Hematopoietic multipotent progenitor cell treated with erythropoietin and hydrocortisone succinate and interleukin-3 and kit ligand, for 15 days (in vitro differentiated cells): ENCODE measurements around the gene PATL1.

Source experiments
- DNase-seq: peaks from one replicate; pipeline ENCODE4 v3.0.0-alpha.2; 2015; ENCODE audit warnings: low spot score

The PATL1 gene

GRCh38 chr11:59614277-59615119 lies 54.3 kb downstream of the PATL1 start:
- peak; percentile 36 for DNase-seq

DNA sequence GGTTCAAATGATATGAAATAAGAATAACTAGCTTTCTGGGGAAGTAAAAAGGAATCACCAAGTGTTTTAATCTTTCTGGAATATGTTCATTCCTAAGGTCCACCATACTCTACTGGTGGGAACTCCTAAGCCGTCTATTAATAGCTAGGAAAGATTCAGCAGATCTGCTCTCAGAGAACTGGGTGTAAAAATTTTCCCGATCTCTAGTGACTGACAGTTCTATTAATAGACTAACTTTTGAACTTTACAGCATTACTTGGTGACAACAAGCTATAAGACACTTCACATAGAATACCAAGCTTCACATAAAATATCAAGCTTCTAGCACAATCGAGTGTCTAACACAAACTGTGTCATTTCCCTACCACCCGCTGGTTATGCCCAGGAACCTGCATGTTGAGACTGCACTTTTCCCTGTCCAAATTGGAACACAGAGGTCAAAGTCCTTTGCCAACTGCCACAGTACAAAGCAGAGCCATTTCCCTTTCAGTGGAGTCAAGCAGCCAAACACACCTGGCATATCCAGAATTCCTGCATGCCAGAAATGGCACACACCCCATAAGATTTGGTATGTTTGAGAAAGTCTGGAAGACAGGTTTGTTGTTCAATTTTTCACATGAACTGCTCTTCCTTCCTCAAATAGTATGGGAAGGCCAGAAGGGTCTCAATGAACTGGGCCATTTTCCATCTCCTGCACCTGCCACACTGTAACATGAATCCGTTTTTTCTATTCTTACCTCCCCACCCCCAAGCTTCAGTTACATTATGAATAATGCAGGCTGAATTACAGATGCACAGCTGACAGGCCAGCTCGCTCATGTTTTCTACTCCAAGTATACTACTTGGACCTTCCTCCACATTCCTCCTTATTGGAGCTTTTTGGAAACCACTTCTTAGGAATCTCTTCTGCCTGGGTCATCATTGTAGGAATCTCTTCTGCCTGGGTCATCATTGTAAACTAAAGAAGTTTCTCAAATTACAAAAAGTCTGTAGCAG lies 57.0 kb downstream of the PATL1 start:
- no peak for DNase-seq

- no peak for DNase-seq
Observed at GRCh38 chr11:59610289-59610688, 58.5 kb downstream of the PATL1 start.

DNA sequence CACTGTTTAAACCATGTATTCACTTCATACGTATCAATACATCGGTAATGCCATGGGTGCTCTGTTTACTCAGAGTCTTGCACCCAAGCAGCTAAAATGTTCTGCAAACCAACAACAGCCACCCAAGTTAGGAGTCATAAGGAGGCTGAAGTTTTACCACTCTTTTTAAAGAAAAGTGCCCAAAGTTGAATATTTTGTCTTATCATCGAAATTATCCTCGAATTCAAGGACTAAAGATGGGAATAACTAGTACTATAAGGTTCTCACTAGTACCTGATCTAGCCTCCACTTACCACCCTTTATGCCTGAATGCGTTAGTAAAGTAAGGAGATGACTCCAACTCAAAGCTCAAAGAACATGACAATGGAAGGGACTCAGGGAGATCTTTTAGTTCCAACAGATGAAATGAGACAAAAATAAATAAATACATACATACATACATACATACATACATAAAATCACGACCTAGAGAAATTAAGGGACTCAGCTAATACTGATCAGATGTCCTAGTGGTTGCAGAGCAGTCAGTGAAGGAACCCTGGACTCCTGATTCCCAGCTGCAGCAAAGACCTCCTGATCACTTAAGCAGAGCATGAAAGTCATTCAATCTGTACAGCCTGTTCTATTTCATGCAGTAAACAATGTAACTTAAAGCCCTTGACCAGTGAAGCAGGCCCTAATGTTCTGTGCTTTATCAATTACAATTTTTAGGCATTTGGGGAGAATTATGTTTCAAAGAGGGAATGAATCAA lies 61.0 kb downstream of the PATL1 start:
- DNase-seq: no peak

GRCh38 chr11:59602432-59602831 lies 66.4 kb downstream of the PATL1 start:
- DNase-seq: no peak

DNA sequence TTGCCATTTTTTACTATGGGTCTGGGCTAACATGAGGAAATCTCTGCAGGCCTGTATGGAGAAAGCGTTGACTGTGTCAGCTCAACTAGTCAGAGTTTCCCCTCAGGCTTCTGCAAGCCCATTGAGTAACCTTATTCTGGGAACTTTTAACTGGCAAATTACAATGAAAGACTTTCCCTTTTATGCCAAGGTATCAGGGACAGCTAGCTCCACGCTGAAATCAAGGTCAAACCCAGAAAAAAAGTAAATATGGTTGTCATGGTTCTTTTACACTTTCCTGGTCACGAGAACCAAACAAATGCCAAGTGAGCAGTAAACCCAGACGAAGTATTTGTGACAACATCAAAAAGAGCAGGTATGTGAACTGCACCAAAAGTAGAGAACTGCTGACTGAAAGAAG lies 67.0 kb downstream of the PATL1 start:
- no peak for DNase-seq

DNA sequence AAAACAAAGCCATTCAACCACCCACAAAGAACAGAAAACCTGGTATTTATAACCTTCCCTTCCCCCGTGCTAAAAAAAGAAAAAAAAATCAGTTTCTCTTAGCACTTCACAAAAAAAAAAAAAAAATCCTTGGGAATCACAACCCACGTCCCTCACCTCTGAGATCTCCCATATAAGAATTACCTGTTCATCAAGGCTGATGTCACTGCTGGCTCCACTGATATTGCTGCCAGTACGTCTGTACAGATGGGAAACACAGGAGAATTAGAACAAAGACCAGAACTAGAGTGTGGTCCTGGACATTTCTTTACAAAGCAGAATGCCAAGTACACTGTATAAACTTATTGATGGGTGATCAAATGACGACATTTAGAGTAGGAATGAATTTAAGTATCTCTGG lies 68.2 kb downstream of the PATL1 start:
- DNase-seq: no peak

DNA sequence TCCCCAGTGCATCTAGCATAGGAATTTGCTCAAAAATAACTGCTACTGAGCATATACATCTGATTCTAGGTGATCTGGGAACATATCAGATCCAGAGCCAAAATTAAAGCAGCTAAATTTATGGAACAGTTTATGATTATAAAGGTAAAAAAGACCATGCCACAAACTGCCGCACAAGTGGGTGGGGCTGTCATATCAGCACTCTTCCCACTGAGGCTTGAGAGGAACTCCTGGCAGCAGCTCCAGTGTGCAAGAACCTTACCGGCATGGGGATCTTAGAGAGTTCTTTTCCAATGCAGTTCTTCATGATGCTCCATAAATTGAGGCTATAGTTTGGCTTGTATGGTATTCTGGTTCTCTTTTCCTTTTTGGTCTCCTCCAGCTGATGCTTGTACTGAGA lies 68.6 kb downstream of the PATL1 start:
- no peak for DNase-seq

- DNase-seq: no peak
Observed at GRCh38 chr11:59598961-59599360, 69.9 kb downstream of the PATL1 start.
